Transverse colon (tissue), 4 donors: ENCODE data around the gene MYO1C. TPM values are rescaled to one million over a fixed set of nuclear protein-coding genes. Genes with fewer than 3 reads are reported as not detected.

ENCODE experiments used
- DNase-seq: peaks from one replicate; pipeline ENCODE4 v3.0.0-alpha.2; 2019
- H3K27ac ChIP-seq, 4 donors: fragments of 200-600 bp; sonication (generic); 2 replicates each; pipeline ENCODE4 v1.5.1; 2016 to 2018; ENCODE audit warnings: inconsistent platforms in 4 of 4
- H3K27me3 ChIP-seq: fragments of 200-600 bp; sonication (generic); 2 replicates; pipeline ENCODE4 v1.5.1; 2017; ENCODE audit warnings: inconsistent platforms
- H3K36me3 ChIP-seq, 4 donors: fragments of 200-600 bp; sonication (generic); 2 replicates each; pipeline ENCODE4 v1.5.1; 2017 to 2019; ENCODE audit warnings: inconsistent platforms in 4 of 4
- H3K4me1 ChIP-seq, 4 donors: fragments of 200-600 bp; sonication (generic); 2 replicates each; pipeline ENCODE4 v1.5.1; 2017 to 2020; ENCODE audit warnings: inconsistent platforms in 4 of 4
- H3K4me3 ChIP-seq, 4 donors: fragments of 200-600 bp; sonication (generic); 1 replicate in 1 of 4; 2 replicates in 3 of 4; pipeline versions ENCODE4 v1.5.1 to v1.6.1; 2017 to 2019; ENCODE audit warnings: inconsistent platforms in 4 of 4
- H3K9me3 ChIP-seq, 2 donors: fragments of 200-600 bp; sonication (generic); 2 replicates each; pipeline ENCODE4 v1.5.1; 2017 to 2019; ENCODE audit warnings: inconsistent platforms in 2 of 2
- CTCF ChIP-seq, 5 experiments: fragments of 200-600 bp in 3 of 5; fragments of 450-650 bp in 2 of 5; sonication (generic) in 3 of 5; IDR thresholded peaks; 1 replicate in 2 of 5; 2 replicates in 3 of 5; pipeline ENCODE4 v1.5.1; 2016 to 2017; ENCODE audit warnings: antibody characterized with exemption in 5 of 5, inconsistent platforms in 3 of 5, mild to moderate bottlenecking in 2 of 5, moderate library complexity in 1 of 5
- EP300 ChIP-seq: sonication (generic); formaldehyde crosslinking; IDR thresholded peaks from one replicate; pipeline ENCODE4 v1.6.1; 2017; ENCODE audit warnings: antibody characterized with exemption, low read depth
- POLR2A ChIP-seq: fragments of 450-650 bp; IDR thresholded peaks from one replicate; pipeline ENCODE4 v1.6.1; 2016; ENCODE audit warnings: antibody characterized with exemption, mild to moderate bottlenecking, moderate library complexity
- POLR2AphosphoS5 ChIP-seq, 3 donors: sonication (generic); formaldehyde crosslinking; IDR thresholded peaks; one replicate each; pipeline ENCODE4 v1.6.1; 2016; ENCODE audit warnings: antibody characterized with exemption in 3 of 3
- WGBS, 2 donors: methylation state at CpG; one replicate each; pipeline ENCODE4 v1.1.5; 2018; ENCODE audit warnings: low coverage in 1 of 2; 5-methylcytosine and 5-hydroxymethylcytosine counted together
- in situ Hi-C, 4 donors: fragments of 200-750 bp; cut with MboI; loops; one replicate each; pipeline versions ENCODE4 v1.15.0 to v1.15.1; 2017; ENCODE audit warnings: low sequenced_read_pairs in 3 of 4, low pct_ligation_motif_present in 1 of 4, low pct_unique_long_range_greater_than_20kb in 1 of 4
- intact Hi-C: fragments of 100-400 bp; cut with DNase I; formaldehyde crosslinking; loops from one replicate; pipeline ENCODE4 v1.15.1; 2023; ENCODE audit warnings: low total_unique reads
- total RNA-seq, 4 donors: library from RNA; depleted of rRNA; stranded (reverse); fragments of >200 nt; gene quantifications; one replicate each; pipeline ENCODE4 v1.1.0, GENCODE V29; 2016

Gene MYO1C
- total RNA-seq, 4 donors from 2014 or later, result 163 to 456 (median 219) TPM

GRCh38 chr17:1522626-1523025 lies 30.1 kb upstream of the MYO1C start:
- no peak overlapping the region for H3K27ac ChIP-seq
- H3K27me3 ChIP-seq, result no peaks in the 10 kb centered on the region
- intact Hi-C loops, result no loop called here
- H3K36me3 ChIP-seq, result peaks cover 0 to 14% (median 6%) of the 10 kb centered on the region in 4 donors
- in situ Hi-C loops, result loop anchor here in 3 of 4 donors (25.0 kb wide), 2 partner anchors 135 to 260 kb away; partner anchors contain the start of gene BHLHA9 (in 2 of the 3)
- TF ChIP-seq CTCF (IDR thresholded peaks at IDR 0.05) (no peak), POLR2AphosphoS5 (IDR thresholded peaks at IDR 0.05) (no peak), EP300 (no peak), POLR2A (no peak)
- DNase-seq, result no peak
- H3K4me1 ChIP-seq, result peaks cover 1 to 4% (median 3%) of the 10 kb centered on the region in 4 donors
- no peak overlapping the region for H3K4me3 ChIP-seq
- 94% methylated on average over 2 to 5 of the region's 5 CpGs for whole genome bisulfite sequencing, 2 donors
- H3K9me3 ChIP-seq, result no peaks in the 10 kb centered on the region

- Histone ChIP-seq H3K9me3 (no peaks in the 10 kb centered on the region), H3K4me1 (peaks cover 5 to 10% (median 8%) of the 10 kb centered on the region in 4 donors), H3K36me3 (peaks cover 0 to 14% (median 4%) of the 10 kb centered on the region in 4 donors), H3K27me3 (no peaks in the 10 kb centered on the region), H3K27ac (no peak overlapping the region), H3K4me3 (no peak overlapping the region)
- in situ Hi-C loops, result loop anchor here in 3 of 4 donors (25.0 kb wide), 2 partner anchors 134 to 259 kb away; partner anchors contain the start of gene BHLHA9 (in 2 of the 3)
- 93% methylated on average over 10 of the region's 10 CpGs; no CpG with 5 or more reads in 1 of the 2 donors for WGBS, 2 donors
- no peak for TF ChIP-seq EP300
- no peak for TF ChIP-seq POLR2A
- no peak for TF ChIP-seq CTCF (IDR thresholded peaks at IDR 0.05)
- no peak for TF ChIP-seq POLR2AphosphoS5 (IDR thresholded peaks at IDR 0.05)
- intact Hi-C loops, result no loop called here
- no peak for DNase-seq
Measured at GRCh38 chr17:1521086-1521640, 28.7 kb upstream of the MYO1C start.

- Histone ChIP-seq H3K4me1 (peaks cover 11 to 24% (median 16%) of the 10 kb centered on the region in 4 donors), H3K36me3 (peaks cover 0 to 5% (median 0%) of the 10 kb centered on the region in 4 donors), H3K27ac (no peak overlapping the region), H3K4me3 (no peak overlapping the region), H3K27me3 (no peaks in the 10 kb centered on the region), H3K9me3 (no peaks in the 10 kb centered on the region)
- in situ Hi-C loops (loop anchor here (10.0 to 25.0 kb wide), 4 partner anchors 132 to 257 kb away; partner anchors contain the start of genes BHLHA9 (in 3 of the 4) and TRARG1 (in 1 of the 4)), intact Hi-C loops (loop anchor here (5.0 to 10.0 kb wide), 2 partner anchors 155 to 257 kb away; no protein-coding TSS in a partner anchor)
- no peak for DNase-seq
- whole genome bisulfite sequencing, 2 donors, result 73 to 83% methylated on average over 2 to 7 of the region's 7 CpGs
- TF ChIP-seq EP300, result no peak
Measured at GRCh38 chr17:1519678-1520077, 27.2 kb upstream of the MYO1C start.

- H3K9me3 ChIP-seq, result no peaks in the 10 kb centered on the region
- H3K27me3 ChIP-seq, result no peaks in the 10 kb centered on the region
- H3K36me3 ChIP-seq, result peaks cover 0 to 4% (median 0%) of the 10 kb centered on the region in 4 donors
- peaks cover 11 to 26% (median 20%) of the 10 kb centered on the region in 4 donors for H3K4me1 ChIP-seq
- intact Hi-C loops, result loop anchor here (5.0 to 10.0 kb wide), 2 partner anchors 154 to 256 kb away; no protein-coding TSS in a partner anchor
- H3K4me3 ChIP-seq, result no peak overlapping the region
- in situ Hi-C loops, result loop anchor here (10.0 to 25.0 kb wide), 4 partner anchors 131 to 256 kb away; partner anchors contain the start of genes BHLHA9 (in 3 of the 4) and TRARG1 (in 1 of the 4)
- 84% methylated on average over 2 of the region's 2 CpGs; no CpG with 5 or more reads in 1 of the 2 donors for WGBS, 2 donors
- no peak overlapping the region for H3K27ac ChIP-seq
- TF ChIP-seq POLR2AphosphoS5 (IDR thresholded peaks at IDR 0.05) (no peak), CTCF (IDR thresholded peaks at IDR 0.05) (no peak), POLR2A (no peak), EP300 (no peak)
- DNase-seq, result no peak
Measured at GRCh38 chr17:1518410-1518809, 25.9 kb upstream of the MYO1C start.
